Hematopoietic multipotent progenitor cell treated with erythropoietin and hydrocortisone succinate and interleukin-3 and kit ligand, for 15 days (in vitro differentiated cells): ENCODE measurements around the gene CUX1.

Source experiments
- DNase-seq: peaks from one replicate; pipeline ENCODE4 v3.0.0-alpha.2; 2015; ENCODE audit warnings: low spot score

Gene CUX1

GRCh38 chr7:102189756-102190155 lies 372.3 kb downstream of the CUX1 start:
- no peak for DNase-seq

GRCh38 chr7:102190776-102191350 lies 373.4 kb downstream of the CUX1 start:
- no peak for DNase-seq

GRCh38 chr7:102191556-102192379 lies 374.3 kb downstream of the CUX1 start:
- DNase-seq, result no peak

- DNase-seq, result no peak
Observed at GRCh38 chr7:102192790-102193189, 375.4 kb downstream of the CUX1 start.

GRCh38 chr7:102193806-102194205 lies 376.4 kb downstream of the CUX1 start:
- no peak for DNase-seq

GRCh38 chr7:102195361-102195760 lies 377.9 kb downstream of the CUX1 start:
- no peak for DNase-seq

GRCh38 chr7:102196028-102196427 lies 378.6 kb downstream of the CUX1 start:
- no peak for DNase-seq

GRCh38 chr7:102197161-102197560 lies 379.7 kb downstream of the CUX1 start:
- DNase-seq, result no peak

- no peak for DNase-seq
Observed at GRCh38 chr7:102197599-102197998, 380.2 kb downstream of the CUX1 start.

- no peak for DNase-seq
Observed at GRCh38 chr7:102198417-102198956, 381.1 kb downstream of the CUX1 start.

- no peak for DNase-seq
Observed at GRCh38 chr7:102201576-102201975, 384.1 kb downstream of the CUX1 start.

- DNase-seq, result no peak
Observed at GRCh38 chr7:102202556-102202955, 385.1 kb downstream of the CUX1 start.

- no peak for DNase-seq
Observed at GRCh38 chr7:102203218-102203617, 385.8 kb downstream of the CUX1 start.

GRCh38 chr7:102204212-102204611 lies 386.8 kb downstream of the CUX1 start:
- DNase-seq, result no peak

- DNase-seq, result no peak
Observed at GRCh38 chr7:102205915-102206314, 388.5 kb downstream of the CUX1 start.

GRCh38 chr7:102208826-102209225 lies 391.4 kb downstream of the CUX1 start:
- no peak for DNase-seq

GRCh38 chr7:102210787-102211186 lies 393.4 kb downstream of the CUX1 start:
- no peak for DNase-seq

GRCh38 chr7:102211590-102212550 lies 394.4 kb downstream of the CUX1 start:
- no peak for DNase-seq

GRCh38 chr7:102214477-102215072 lies 397.1 kb downstream of the CUX1 start:
- no peak for DNase-seq

- DNase-seq, result no peak
Observed at GRCh38 chr7:102215256-102215655, 397.8 kb downstream of the CUX1 start.

GRCh38 chr7:102215711-102216110 lies 398.3 kb downstream of the CUX1 start:
- DNase-seq, result no peak
